ENCODE data around the gene MCUR1. TPM values are rescaled to one million over a fixed set of nuclear protein-coding genes. Genes with fewer than 3 reads are reported as not detected.

The MCUR1 gene
- total and polyA plus RNA-seq, 8 donors: 6.8 to 14.5 (median 11.9) TPM

DNA sequence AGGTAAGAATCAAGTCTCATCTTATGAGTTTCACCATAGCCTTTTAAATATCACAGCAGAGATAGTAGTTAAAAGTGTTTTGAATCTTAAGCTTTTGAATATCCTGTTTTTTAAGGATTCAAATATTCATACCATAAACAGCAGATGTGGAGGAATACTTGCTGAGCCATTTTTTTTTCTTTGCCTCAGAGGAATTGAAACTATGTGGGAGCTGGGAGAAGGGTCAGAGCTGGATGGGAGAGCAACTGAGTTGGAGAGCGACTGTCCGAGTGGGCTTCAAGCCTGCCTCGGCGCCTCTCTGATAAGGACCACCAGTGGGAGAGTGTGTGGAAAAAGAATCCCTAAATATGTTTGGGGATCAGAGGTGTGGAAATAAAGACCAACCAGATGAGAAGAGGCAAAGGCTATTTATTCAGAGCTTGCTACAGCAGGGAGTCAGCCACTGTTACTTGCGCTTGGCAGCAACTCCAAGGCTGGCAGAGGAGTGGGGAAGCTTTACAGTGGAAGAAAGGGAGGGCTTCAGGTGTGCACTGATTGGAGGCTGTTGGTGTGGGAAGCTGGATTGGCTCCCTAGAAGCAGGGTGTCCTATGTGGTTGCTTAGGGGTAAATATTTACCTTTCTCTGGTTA is 34.3 kb upstream of the MCUR1 start:
- peak in 3 of 4 donors; percentile 40 to 57 (median 56) for ATAC-seq
- Histone ChIP-seq H3K27me3 (no peaks in the 10 kb centered on the region), H3K27ac (no peak overlapping the region), H3K4me3 (no peak overlapping the region), H3K36me3 (no peaks in the 10 kb centered on the region), H3K4me1 (no peaks in the 10 kb centered on the region), H3K9me3 (no peaks in the 10 kb centered on the region)
- 53 to 56% methylated on average over 5 of the region's 5 CpGs for WGBS, 2 donors
- DNase-seq: no peak
- no peak for FAIRE-seq
- intact Hi-C loops (cut with DNase I): no loop called here
- TF ChIP-seq, protein P1, sequence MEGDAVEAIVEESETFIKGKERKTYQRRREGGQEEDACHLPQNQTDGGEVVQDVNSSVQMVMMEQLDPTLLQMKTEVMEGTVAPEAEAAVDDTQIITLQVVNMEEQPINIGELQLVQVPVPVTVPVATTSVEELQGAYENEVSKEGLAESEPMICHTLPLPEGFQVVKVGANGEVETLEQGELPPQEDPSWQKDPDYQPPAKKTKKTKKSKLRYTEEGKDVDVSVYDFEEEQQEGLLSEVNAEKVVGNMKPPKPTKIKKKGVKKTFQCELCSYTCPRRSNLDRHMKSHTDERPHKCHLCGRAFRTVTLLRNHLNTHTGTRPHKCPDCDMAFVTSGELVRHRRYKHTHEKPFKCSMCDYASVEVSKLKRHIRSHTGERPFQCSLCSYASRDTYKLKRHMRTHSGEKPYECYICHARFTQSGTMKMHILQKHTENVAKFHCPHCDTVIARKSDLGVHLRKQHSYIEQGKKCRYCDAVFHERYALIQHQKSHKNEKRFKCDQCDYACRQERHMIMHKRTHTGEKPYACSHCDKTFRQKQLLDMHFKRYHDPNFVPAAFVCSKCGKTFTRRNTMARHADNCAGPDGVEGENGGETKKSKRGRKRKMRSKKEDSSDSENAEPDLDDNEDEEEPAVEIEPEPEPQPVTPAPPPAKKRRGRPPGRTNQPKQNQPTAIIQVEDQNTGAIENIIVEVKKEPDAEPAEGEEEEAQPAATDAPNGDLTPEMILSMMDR (IDR thresholded peaks at IDR 0.05): no peak

DNA sequence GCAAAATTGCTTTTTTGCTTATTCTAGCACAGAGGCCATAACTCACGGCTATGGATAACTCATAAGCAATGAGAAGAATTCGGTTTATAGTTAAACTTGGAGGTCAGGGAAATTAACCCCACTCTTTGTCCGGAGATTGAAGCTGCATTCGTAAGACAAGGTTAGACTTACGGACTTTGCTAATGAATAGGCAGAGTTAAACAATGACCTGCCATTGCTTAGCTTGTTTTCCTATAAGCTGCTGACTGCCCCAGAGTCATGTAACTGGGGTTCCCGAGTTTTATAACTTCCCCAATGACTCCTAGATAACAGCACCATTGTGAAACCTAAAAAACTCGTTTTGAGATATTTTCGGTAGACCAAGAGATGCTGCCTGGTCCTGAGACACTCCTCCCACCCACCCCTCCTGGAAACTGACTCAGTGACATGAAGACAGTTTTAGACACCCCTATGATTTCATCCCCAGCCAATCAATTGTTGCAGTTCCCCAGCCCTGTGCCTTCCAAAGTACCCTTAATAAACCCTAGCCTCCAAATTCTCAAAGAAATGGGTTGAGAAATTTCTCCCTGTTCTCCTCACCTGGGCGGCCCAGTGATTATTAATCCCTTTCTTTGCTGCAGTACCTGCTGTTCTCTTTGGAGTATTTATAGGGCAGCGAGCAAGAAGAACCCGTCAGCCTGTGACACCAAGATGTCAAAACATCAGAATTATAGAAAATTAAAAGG is 33.1 kb upstream of the MCUR1 start:
- WGBS, 2 donors: 57 to 67% methylated on average over 11 of the region's 11 CpGs
- no peaks in the 10 kb centered on the region for H3K4me1 ChIP-seq
- ATAC-seq (no peak), DNase-seq (no peak), FAIRE-seq (no peak)
- no peak overlapping the region for H3K27ac ChIP-seq
- TF ChIP-seq, protein P1 (IDR thresholded peaks at IDR 0.05): no peak
- no peaks in the 10 kb centered on the region for H3K9me3 ChIP-seq
- intact Hi-C loops (cut with DNase I): no loop called here
- H3K27me3 ChIP-seq: no peaks in the 10 kb centered on the region
- H3K36me3 ChIP-seq: no peaks in the 10 kb centered on the region
- H3K4me3 ChIP-seq: no peak overlapping the region

DNA sequence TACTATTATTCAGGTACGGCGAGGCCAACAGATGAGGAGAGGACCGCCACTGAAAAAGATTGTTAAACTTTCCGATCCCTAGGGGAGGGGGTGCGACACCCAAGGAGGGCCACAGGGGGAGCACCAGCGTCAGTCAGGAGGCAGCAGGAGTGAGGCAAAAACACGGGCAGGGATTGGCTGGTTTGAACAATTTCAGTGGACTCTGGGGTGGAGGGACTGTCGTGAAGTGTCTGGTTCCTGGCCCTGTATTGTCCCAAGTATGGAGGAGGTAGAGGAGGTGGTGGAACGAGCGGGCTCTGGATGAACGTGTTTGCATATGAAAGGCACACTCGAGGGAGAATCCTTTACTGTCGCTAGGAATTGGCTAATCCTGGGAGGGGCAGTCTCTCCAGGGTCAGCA is 32.5 kb upstream of the MCUR1 start:
- TF ChIP-seq, protein P1 (IDR thresholded peaks at IDR 0.05): no peak
- DNase-seq (no peak), ATAC-seq (no peak), FAIRE-seq (no peak)
- Histone ChIP-seq H3K27me3 (no peaks in the 10 kb centered on the region), H3K27ac (no peak overlapping the region), H3K4me3 (no peak overlapping the region), H3K36me3 (no peaks in the 10 kb centered on the region), H3K4me1 (no peaks in the 10 kb centered on the region), H3K9me3 (no peaks in the 10 kb centered on the region)
- 68 to 80% methylated on average over 13 of the region's 13 CpGs for WGBS, 2 donors
- intact Hi-C loops (cut with DNase I): no loop called here

DNA sequence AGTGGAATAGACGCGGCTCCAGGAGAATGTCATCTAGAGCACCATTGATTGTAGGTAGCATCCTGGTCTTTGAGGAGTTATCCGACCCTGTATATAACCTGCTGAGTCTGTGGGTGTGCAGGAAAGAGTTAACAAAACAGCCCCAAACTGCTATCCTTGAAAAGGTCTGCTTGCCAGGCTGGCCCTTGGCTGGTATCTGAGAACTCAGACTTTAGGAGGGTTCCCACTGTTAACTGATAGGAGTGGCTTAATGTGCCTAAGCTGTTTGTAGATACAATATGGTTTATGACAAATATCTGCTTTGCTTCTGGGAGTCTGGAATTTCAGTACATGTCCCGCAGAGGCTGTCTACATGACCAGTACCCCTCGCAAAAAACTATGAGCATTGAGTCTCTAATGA is 27.6 kb upstream of the MCUR1 start:
- Histone ChIP-seq H3K36me3 (no peaks in the 10 kb centered on the region), H3K4me3 (no peak overlapping the region), H3K4me1 (no peaks in the 10 kb centered on the region), H3K27ac (no peak overlapping the region), H3K27me3 (no peaks in the 10 kb centered on the region), H3K9me3 (no peaks in the 10 kb centered on the region)
- 70 to 71% methylated on average over 5 of the region's 5 CpGs for WGBS, 2 donors
- intact Hi-C loops (cut with DNase I): no loop called here
- ATAC-seq (no peak), DNase-seq (no peak), FAIRE-seq (no peak)
- TF ChIP-seq, protein P1 (IDR thresholded peaks at IDR 0.05): no peak

DNA sequence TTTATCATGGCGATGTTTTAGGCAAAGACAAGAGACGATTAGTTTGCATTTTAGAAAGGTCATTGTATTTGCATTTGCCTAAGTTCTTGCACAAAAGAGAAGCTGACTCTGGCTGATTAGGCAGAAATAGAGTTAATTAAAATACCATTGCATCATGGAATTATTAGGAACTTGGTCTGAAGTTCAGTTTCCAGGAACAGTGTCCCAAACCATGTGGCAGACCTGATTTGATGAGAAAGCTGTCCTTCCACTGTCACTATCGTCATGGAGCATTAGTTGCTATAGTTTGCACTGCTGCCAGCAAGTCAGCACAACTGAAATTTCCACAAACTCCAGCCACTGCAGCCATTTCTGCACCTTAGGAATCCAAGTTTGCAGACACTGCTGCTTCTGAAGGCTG is 24.3 kb upstream of the MCUR1 start:
- H3K4me3 ChIP-seq: no peak overlapping the region
- intact Hi-C loops (cut with DNase I): no loop called here
- 36 to 46% methylated on average over 3 of the region's 3 CpGs for WGBS, 2 donors
- no peak overlapping the region for H3K27ac ChIP-seq
- H3K9me3 ChIP-seq: no peaks in the 10 kb centered on the region
- no peaks in the 10 kb centered on the region for H3K36me3 ChIP-seq
- TF ChIP-seq, protein P1 (IDR thresholded peaks at IDR 0.05): no peak
- ATAC-seq (no peak), DNase-seq (no peak), FAIRE-seq (no peak)
- H3K27me3 ChIP-seq: no peaks in the 10 kb centered on the region
- H3K4me1 ChIP-seq: no peaks in the 10 kb centered on the region
